Smooth muscle cell (in vitro differentiated cells): ENCODE data around the gene UNK. TPM values are rescaled to one million over a fixed set of nuclear protein-coding genes. Genes with fewer than 3 reads are reported as not detected.

ENCODE experiments used
- DNase-seq: peaks from one replicate; lab custom pipeline; 2025; ENCODE audit not compliant: unreplicated experiment; lab: John Stamatoyannopoulos, UW
- H2AFZ ChIP-seq: fragments of 200-600 bp; sonication (generic); 2 replicates; pipeline ENCODE4 v1.6.0; 2016; ENCODE audit warnings: antibody characterized with exemption, low read depth, mild to moderate bottlenecking
- H3F3A ChIP-seq: fragments of 200-600 bp; sonication (generic); 2 replicates; pipeline ENCODE4 v1.6.0; 2017; ENCODE audit warnings: antibody characterized with exemption, low read depth
- H3K27ac ChIP-seq: fragments of 200-600 bp; sonication (generic); 2 replicates; pipeline ENCODE4 v1.5.1; 2016; ENCODE audit warnings: low read depth, mild to moderate bottlenecking
- H3K27me3 ChIP-seq: fragments of 200-600 bp; sonication (generic); 2 replicates; pipeline ENCODE4 v1.6.1; 2016; ENCODE audit warnings: low read depth, mild to moderate bottlenecking
- H3K36me3 ChIP-seq: fragments of 200-600 bp; sonication (generic); 2 replicates; pipeline ENCODE4 v1.5.1; 2016; ENCODE audit warnings: low read depth
- H3K4me1 ChIP-seq: fragments of 200-600 bp; sonication (generic); 2 replicates; pipeline ENCODE4 v1.5.1; 2016; ENCODE audit warnings: low read depth
- H3K4me2 ChIP-seq: fragments of 200-600 bp; sonication (generic); 2 replicates; pipeline ENCODE4 v1.6.0; 2016; ENCODE audit warnings: mild to moderate bottlenecking
- H3K4me3 ChIP-seq: fragments of 200-600 bp; sonication (generic); 2 replicates; pipeline ENCODE4 v1.5.1; 2016; ENCODE audit warnings: mild to moderate bottlenecking
- H3K79me2 ChIP-seq: fragments of 200-600 bp; sonication (generic); 2 replicates; pipeline ENCODE4 v1.6.0; 2016; ENCODE audit warnings: low read depth, mild to moderate bottlenecking
- H3K9ac ChIP-seq: fragments of 200-600 bp; sonication (generic); 2 replicates; pipeline ENCODE4 v1.6.0; 2016; ENCODE audit warnings: low read depth
- H3K9me3 ChIP-seq: fragments of 200-600 bp; sonication (generic); replicated peaks from 2 replicates; pipeline ENCODE4 v1.5.1; 2016; ENCODE audit warnings: low read depth
- H4K20me1 ChIP-seq: fragments of 200-600 bp; sonication (generic); 2 replicates; pipeline ENCODE4 v1.6.0; 2016; ENCODE audit warnings: low read depth
- WGBS: methylation state at CpG from one replicate; pipeline ENCODE4 v1.1.7; 2016; ENCODE audit warnings: low lambda C conversion rate; 5-methylcytosine and 5-hydroxymethylcytosine counted together
- polyA plus RNA-seq: library from polyadenylated mRNA; unstranded; fragments of >200 nt; fragmentation: Nextera tagmentation; extraction: Ambion mirVana; gene quantifications from 2 replicates; pipeline ENCODE4 v1.2.1, GENCODE V29; 2016
- total RNA-seq: library from RNA; depleted of rRNA; stranded (reverse); fragments of >200 nt; gene quantifications from 2 replicates; pipeline ENCODE4 v1.2.3, GENCODE V29; 2014
- TF ChIP-seq, protein P1 (sequence below): fragments of 200-600 bp; sonication (generic); IDR thresholded peaks from 2 replicates; pipeline ENCODE4 v1.5.1; 2017; ENCODE audit warnings: borderline replicate concordance, mild to moderate bottlenecking, antibody characterized with exemption; ENCODE audit not compliant: insufficient read depth, poor library complexity, severe bottlenecking

The UNK gene
- total and polyA plus RNA-seq, 2 experiments from 2014 or later = 26.8 to 39.5 TPM

DNA sequence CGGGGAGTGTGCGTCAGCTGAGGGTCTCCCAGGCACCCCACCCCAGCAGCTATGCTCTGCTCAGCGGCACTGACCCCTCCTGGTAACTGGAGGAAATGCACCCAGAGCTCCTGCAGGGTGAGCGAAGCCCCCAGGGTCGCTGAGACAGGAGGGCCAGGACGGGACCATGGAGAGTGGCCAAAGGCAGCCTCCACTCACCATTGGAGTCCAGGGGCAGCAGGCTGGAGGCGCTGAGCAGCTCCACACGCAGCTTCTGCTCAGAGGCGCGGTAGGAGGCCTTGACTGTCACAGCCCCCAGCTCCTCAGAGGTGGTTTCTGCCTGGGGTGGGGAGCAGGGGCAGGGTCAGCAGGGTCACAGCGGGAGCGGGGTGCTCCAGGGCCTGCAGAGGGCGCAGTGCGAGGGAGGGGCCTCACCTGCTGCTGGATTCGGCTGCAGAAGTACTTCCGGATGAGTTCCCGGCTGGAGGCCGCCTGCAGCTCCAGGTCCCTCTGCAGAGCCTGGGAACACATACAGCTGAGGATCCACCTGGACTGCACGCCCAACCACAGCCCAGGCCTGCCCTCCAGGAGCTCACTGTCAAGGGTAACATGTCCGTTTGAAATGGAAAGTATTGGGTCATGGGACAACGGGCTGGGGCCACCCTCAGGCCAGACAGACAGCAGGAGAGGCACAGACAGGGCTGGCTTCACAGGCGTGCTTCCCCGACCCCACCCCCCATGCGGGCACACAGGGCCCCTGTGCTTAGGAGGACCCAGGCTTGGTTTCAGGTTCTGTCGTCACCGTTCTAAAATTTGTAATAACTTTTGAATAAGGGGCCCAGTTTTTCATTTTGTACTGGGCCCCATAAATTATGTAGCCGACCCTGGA lies 45.8 kb downstream of the UNK start:
- Histone ChIP-seq H3K27ac (no peak overlapping the region), H4K20me1 (no peaks in the 10 kb centered on the region), H3K9ac (no peak overlapping the region), H3K27me3 (no peaks in the 10 kb centered on the region), H2AFZ (no peak overlapping the region), H3K4me1 (no peaks in the 10 kb centered on the region), H3K36me3 (no peaks in the 10 kb centered on the region), H3K4me2 (no peak overlapping the region), H3K79me2 (no peaks in the 10 kb centered on the region), H3F3A (no peaks in the 10 kb centered on the region), H3K4me3 (no peak overlapping the region), H3K9me3 (no peaks in the 10 kb centered on the region)
- whole genome bisulfite sequencing = 63% methylated on average over 27 of the region's 27 CpGs
- TF ChIP-seq, protein P1, sequence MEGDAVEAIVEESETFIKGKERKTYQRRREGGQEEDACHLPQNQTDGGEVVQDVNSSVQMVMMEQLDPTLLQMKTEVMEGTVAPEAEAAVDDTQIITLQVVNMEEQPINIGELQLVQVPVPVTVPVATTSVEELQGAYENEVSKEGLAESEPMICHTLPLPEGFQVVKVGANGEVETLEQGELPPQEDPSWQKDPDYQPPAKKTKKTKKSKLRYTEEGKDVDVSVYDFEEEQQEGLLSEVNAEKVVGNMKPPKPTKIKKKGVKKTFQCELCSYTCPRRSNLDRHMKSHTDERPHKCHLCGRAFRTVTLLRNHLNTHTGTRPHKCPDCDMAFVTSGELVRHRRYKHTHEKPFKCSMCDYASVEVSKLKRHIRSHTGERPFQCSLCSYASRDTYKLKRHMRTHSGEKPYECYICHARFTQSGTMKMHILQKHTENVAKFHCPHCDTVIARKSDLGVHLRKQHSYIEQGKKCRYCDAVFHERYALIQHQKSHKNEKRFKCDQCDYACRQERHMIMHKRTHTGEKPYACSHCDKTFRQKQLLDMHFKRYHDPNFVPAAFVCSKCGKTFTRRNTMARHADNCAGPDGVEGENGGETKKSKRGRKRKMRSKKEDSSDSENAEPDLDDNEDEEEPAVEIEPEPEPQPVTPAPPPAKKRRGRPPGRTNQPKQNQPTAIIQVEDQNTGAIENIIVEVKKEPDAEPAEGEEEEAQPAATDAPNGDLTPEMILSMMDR = peak; percentile 47
- DNase-seq = no peak

DNA sequence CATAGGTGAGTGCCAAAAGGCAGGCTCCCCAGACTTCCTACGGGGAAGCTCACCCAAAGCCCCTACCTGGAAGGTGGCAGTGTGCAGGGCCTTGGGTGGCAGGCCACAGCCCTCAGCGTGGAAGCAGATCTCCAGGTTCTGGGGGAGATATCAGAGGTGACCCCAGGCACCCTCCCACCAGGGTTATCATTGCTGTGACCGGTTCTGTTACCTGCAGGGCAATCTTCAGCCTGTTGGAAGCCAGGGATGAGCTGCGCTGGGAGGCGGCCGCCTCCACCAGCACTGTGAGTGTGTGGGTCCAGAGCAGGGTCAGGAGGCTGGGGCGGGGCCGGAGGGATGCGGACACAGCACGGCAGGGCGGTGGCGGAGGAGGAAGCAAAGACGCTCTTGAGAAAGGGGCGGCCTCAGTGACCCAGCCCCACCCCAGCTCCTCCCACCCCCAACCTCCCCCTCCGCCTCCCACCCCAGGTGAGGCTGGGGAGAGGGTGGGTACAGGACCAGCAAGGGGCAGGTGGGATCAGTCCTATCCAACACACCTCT lies 46.5 kb downstream of the UNK start:
- 93% methylated on average over 6 of the region's 15 CpGs for WGBS
- Histone ChIP-seq H3K4me1 (no peaks in the 10 kb centered on the region), H3K4me3 (no peak overlapping the region), H3K36me3 (no peaks in the 10 kb centered on the region), H4K20me1 (no peaks in the 10 kb centered on the region), H3K9ac (no peak overlapping the region), H3K4me2 (no peak overlapping the region), H3F3A (no peaks in the 10 kb centered on the region), H3K79me2 (no peaks in the 10 kb centered on the region), H3K9me3 (no peaks in the 10 kb centered on the region), H2AFZ (no peak overlapping the region), H3K27me3 (no peaks in the 10 kb centered on the region), H3K27ac (no peak overlapping the region)
- no peak for DNase-seq
- TF ChIP-seq, protein P1 = no peak

DNA sequence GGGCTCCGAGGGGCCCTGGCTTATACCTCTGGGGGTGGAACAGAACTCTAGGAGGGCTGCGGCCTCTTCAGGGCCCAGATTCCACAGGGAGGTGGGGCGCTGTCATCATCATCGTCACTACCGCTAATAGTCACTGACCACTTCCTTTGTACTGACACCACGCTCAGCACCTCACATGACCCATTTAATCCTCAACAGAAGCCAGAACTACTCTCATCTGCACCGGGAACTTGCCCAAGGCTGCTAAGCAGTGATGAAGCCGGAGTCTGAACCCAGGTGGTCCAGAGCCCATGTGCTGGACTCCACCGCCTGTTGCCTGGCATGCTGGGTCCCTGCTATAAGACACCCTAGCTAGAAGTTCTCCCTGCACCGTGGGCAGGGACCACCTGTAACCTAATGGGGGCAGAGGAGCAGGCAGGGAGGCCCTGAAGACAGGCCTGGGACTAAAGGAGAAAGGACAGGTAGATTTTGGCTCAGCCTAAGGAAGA lies 47.6 kb downstream of the UNK start:
- 69% methylated on average over 10 of the region's 10 CpGs for WGBS
- Histone ChIP-seq H3K79me2 (no peaks in the 10 kb centered on the region), H3K4me3 (no peak overlapping the region), H3K4me1 (no peaks in the 10 kb centered on the region), H3K9ac (no peak overlapping the region), H3K4me2 (no peak overlapping the region), H3K27me3 (no peaks in the 10 kb centered on the region), H3K27ac (no peak overlapping the region), H3F3A (no peaks in the 10 kb centered on the region), H3K36me3 (no peaks in the 10 kb centered on the region), H3K9me3 (no peaks in the 10 kb centered on the region), H4K20me1 (no peaks in the 10 kb centered on the region), H2AFZ (no peak overlapping the region)
- no peak for DNase-seq
- TF ChIP-seq, protein P1 = no peak
